SK-N-SH (cell line): Measurements from ENCODE around the gene HOXA2. TPM values are rescaled to one million over a fixed set of nuclear protein-coding genes. Genes with fewer than 3 reads are reported as not detected.

Experiments
- CTCF ChIA-PET: fragments of 300-600, 350-600 bp; formaldehyde crosslinking; extraction: SDS; loops from one replicate; lab custom pipeline; 2021; lab: Yijun Ruan, JAX
- POLR2A ChIA-PET: fragments of 350-600 bp; sonication (Branson Sonifier 250); formaldehyde crosslinking; extraction: SDS; loops from one replicate; lab custom pipeline; 2020; ENCODE audit warnings: antibody characterized with exemption, inconsistent platforms; lab: Yijun Ruan, JAX
- DNase-seq: peaks from one replicate; pipeline ENCODE4 v3.0.0; 2012
- H2AFZ ChIP-seq: fragments of 200-600 bp; sonication (generic); 2 replicates; pipeline ENCODE4 v1.8.1; 2016; ENCODE audit warnings: antibody characterized with exemption, mild to moderate bottlenecking, low read depth
- H3F3A ChIP-seq: fragments of 200-600 bp; sonication (generic); replicated peaks from 2 replicates; pipeline ENCODE3; 2016; ENCODE audit warnings: antibody characterized with exemption, mild to moderate bottlenecking; ENCODE audit not compliant: insufficient read depth
- H3K27ac ChIP-seq, 2 experiments: fragments of 200-500 bp in 1 of 2; fragments of 200-600 bp in 1 of 2; sonication (Bioruptor generic) in 1 of 2; sonication (generic), shearing (Covaris generic) in 1 of 2; 2 replicates each; pipeline versions ENCODE4 v1.5.1 to v1.6.1; 2014 to 2016; ENCODE audit warnings: low read depth in 2 of 2, inconsistent platforms in 1 of 2, low read length in 1 of 2, mild to moderate bottlenecking in 1 of 2, mixed read lengths in 1 of 2
- H3K27me3 ChIP-seq: fragments of 200-600 bp; sonication (generic), shearing (Covaris generic); 2 replicates; pipeline ENCODE4 v1.6.1; 2016; ENCODE audit warnings: mixed run types; ENCODE audit not compliant: insufficient read depth
- H3K36me3 ChIP-seq, 2 experiments: fragments of 200-500 bp in 1 of 2; fragments of 200-600 bp in 1 of 2; sonication (Bioruptor generic) in 1 of 2; sonication (generic) in 1 of 2; replicated peaks in 1 of 2; 2 replicates each; pipeline versions ENCODE3 to v1.5.1; 2014 to 2016; ENCODE audit warnings: low read length in 1 of 2, mild to moderate bottlenecking in 1 of 2; ENCODE audit not compliant: insufficient read depth in 2 of 2, control insufficient read depth in 1 of 2
- H3K4me1 ChIP-seq, 2 experiments: fragments of 200-500 bp in 1 of 2; fragments of 200-600 bp in 1 of 2; sonication (Bioruptor generic) in 1 of 2; sonication (generic), shearing (Covaris generic) in 1 of 2; 2 replicates each; pipeline versions ENCODE4 v1.5.1 to v1.6.1; 2014 to 2016; ENCODE audit warnings: low read depth in 1 of 2, low read length in 1 of 2, mixed run types in 1 of 2; ENCODE audit not compliant: insufficient read depth in 2 of 2, control insufficient read depth in 1 of 2
- H3K4me2 ChIP-seq: fragments of 200-600 bp; sonication (generic), shearing (Covaris generic); 2 replicates; pipeline ENCODE4 v1.6.1; 2017; ENCODE audit warnings: mixed run types
- H3K4me3 ChIP-seq, 2 experiments: fragments of 200-500 bp in 1 of 2; fragments of 200-600 bp in 1 of 2; sonication (Bioruptor generic) in 1 of 2; sonication (generic), shearing (Covaris generic) in 1 of 2; 2 replicates each; pipeline versions ENCODE4 v1.5.1 to v1.8.1; 2014 to 2016; ENCODE audit warnings: low read depth in 2 of 2, inconsistent platforms in 1 of 2, low read length in 1 of 2, mild to moderate bottlenecking in 1 of 2, mixed read lengths in 1 of 2, moderate library complexity in 1 of 2
- H3K79me2 ChIP-seq: fragments of 200-600 bp; sonication (generic); 2 replicates; pipeline ENCODE4 v1.8.1; 2017; ENCODE audit warnings: mild to moderate bottlenecking; ENCODE audit not compliant: insufficient read depth
- H3K9ac ChIP-seq: fragments of 200-600 bp; sonication (generic); 2 replicates; pipeline ENCODE4 v1.6.1; 2017; ENCODE audit warnings: mixed run types
- H3K9me2 ChIP-seq: fragments of 200-600 bp; sonication (generic); 2 replicates; pipeline ENCODE4 v1.6.1; 2017; ENCODE audit warnings: mixed run types
- H3K9me3 ChIP-seq: fragments of 200-600 bp; sonication (generic); 2 replicates; pipeline ENCODE4 v1.6.1; 2017; ENCODE audit warnings: mixed run types, mild to moderate bottlenecking, moderate library complexity
- H4K20me1 ChIP-seq: fragments of 200-600 bp; sonication (generic); 2 replicates; pipeline ENCODE4 v1.6.1; 2017; ENCODE audit warnings: mild to moderate bottlenecking, mixed run types; ENCODE audit not compliant: insufficient read depth
- EP300 ChIP-seq, 2 experiments: IDR thresholded peaks; 2 replicates each; pipeline versions ENCODE4 v1.4.0 to v1.6.1; 2012; ENCODE audit warnings: borderline replicate concordance in 1 of 2, low read depth in 1 of 2, low read length in 1 of 2
- EZH2phosphoT487 ChIP-seq: fragments of 200-600 bp; sonication (generic); IDR thresholded peaks from 2 replicates; pipeline ENCODE4 v1.6.1; 2017; ENCODE audit warnings: low read depth, mixed run types, mild to moderate bottlenecking, antibody characterized with exemption, moderate library complexity, borderline replicate concordance
- NFIC ChIP-seq: IDR thresholded peaks from 2 replicates; pipeline ENCODE4 v1.4.0; 2012; ENCODE audit warnings: borderline replicate concordance
- RAD21 ChIP-seq: IDR thresholded peaks from 2 replicates; pipeline ENCODE4 v1.6.1; 2012; ENCODE audit warnings: mild to moderate bottlenecking, low read length
- RXRA ChIP-seq: IDR thresholded peaks from 2 replicates; pipeline ENCODE4 v1.4.0; 2012; ENCODE audit warnings: low read depth, mild to moderate bottlenecking, borderline replicate concordance
- SIN3A ChIP-seq: IDR thresholded peaks from 2 replicates; pipeline ENCODE4 v1.6.1; 2012; ENCODE audit warnings: low read depth, mild to moderate bottlenecking, low read length, moderate library complexity, borderline replicate concordance
- TEAD4 ChIP-seq: IDR thresholded peaks from 2 replicates; pipeline ENCODE4 v1.4.0; 2012; ENCODE audit warnings: mild to moderate bottlenecking, borderline replicate concordance; ENCODE audit not compliant: insufficient read depth
- WGBS: methylation state at CpG from one replicate; pipeline ENCODE4 v1.1.6; 2017; ENCODE audit warnings: low lambda C conversion rate; 5-methylcytosine and 5-hydroxymethylcytosine counted together
- polyA plus RNA-seq, 3 experiments: library from polyadenylated mRNA; depleted of rRNA; stranded (reverse); fragments of >200 nt; gene quantifications; 2 replicates each; pipeline ENCODE4 v1.2.3, GENCODE V29; 2012

The HOXA2 gene
- polyA plus RNA-seq, 1 of the 3 experiments (the other 2 are of a cell fraction), result not detected

DNA sequence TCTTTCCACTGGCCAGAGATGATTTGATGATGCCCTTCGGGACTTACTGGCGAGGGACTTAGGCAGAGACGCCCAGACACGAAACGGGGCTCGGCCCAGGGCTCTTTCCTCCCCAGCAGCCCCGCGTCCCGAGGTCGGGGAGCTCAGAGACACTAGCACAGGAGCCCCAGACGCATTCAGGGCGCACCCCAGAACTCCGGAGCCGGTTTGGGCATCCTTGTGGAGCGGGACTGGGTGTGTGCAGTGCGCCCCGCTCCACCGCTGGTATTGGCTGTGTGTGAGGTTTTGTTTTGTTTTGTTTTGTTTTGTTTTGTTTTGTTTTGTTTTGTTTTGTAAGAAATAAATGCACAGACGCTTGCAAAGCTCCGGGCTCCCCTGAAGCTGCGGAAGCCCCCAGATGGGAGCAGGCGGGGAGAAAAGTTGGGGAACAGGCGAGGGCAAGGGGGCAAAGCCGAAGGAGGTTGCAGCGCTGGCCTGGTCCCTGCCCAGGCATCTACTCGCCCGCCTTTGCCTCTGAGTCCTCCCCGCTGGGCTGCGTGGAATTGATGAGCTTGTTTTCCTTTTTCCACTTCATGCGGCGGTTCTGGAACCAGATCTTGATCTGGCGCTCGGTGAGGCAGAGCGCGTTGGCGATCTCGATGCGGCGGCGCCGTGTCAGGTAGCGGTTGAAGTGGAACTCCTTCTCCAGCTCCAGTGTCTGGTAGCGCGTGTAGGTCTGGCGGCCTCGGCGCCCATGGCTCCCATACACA lies 42.9 kb upstream of the HOXA2 start:
- TF ChIP-seq NFIC, result no peak
- peak; percentile 95 for TF ChIP-seq EZH2phosphoT487
- WGBS, result 23% methylated on average over 43 of the region's 47 CpGs
- CTCF ChIA-PET, result interaction anchor here (0.8 to 10.9 kb wide), 10 partner anchors 13 to 444 kb away, joined by 3 to 270 read pairs (median 10); partner anchors contain the start of genes HOXA11, HOXA4 and HOXA7
- no peaks in the 10 kb centered on the region for H3K79me2 ChIP-seq
- no peak overlapping the region for H3K4me3 ChIP-seq
- 0 out of 2 replicates have a peak overlapping the region, but pooled peaks have one; percentile 29 for H2AFZ ChIP-seq
- no peaks in the 10 kb centered on the region for H3K9me2 ChIP-seq
- peaks cover 11 to 12% of the 10 kb centered on the region in 2 experiments; a peak in 1 of 4 replicates for H3K4me1 ChIP-seq
- no peak overlapping the region for H3K9ac ChIP-seq
- no peaks in the 10 kb centered on the region for H4K20me1 ChIP-seq
- H3F3A ChIP-seq, result no peaks in the 10 kb centered on the region
- peak; percentile 45 for DNase-seq
- H3K27me3 ChIP-seq, result peaks cover 100% of the 10 kb centered on the region
- H3K9me3 ChIP-seq, result no peaks in the 10 kb centered on the region
- no peak overlapping the region for H3K4me2 ChIP-seq
- POLR2A ChIA-PET, result no interaction called here
- H3K36me3 ChIP-seq, result no peaks in the 10 kb centered on the region
- no peak overlapping the region for H3K27ac ChIP-seq

DNA sequence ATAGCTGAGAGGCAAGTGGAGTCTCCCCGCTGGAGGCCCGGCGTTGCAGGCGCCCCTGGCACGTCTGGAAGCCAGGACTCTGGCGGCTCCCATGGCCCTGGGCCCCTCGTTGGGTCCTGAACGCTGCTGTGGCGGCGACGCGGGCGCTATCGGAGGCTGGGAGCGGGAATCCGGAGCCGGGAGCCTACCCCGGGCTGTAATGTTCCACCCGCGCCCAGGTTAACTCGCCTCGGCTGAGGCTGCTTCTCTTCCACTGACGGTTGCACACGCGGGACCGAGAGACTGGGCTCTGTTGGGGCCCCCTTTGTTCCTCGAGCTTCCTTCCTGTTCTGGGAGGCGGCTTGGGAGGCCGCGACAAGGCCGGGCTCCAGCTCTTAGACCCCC lies 42.3 kb upstream of the HOXA2 start:
- DNase-seq, result peak; percentile 47
- WGBS, result 35% methylated on average over 19 of the region's 31 CpGs
- H4K20me1 ChIP-seq, result no peaks in the 10 kb centered on the region
- H3K4me1 ChIP-seq, result peaks cover 11 to 12% of the 10 kb centered on the region in 2 experiments; a peak in 1 of 4 replicates
- H3K4me3 ChIP-seq, result no peak overlapping the region
- no peak overlapping the region for H3K9ac ChIP-seq
- H3F3A ChIP-seq, result no peaks in the 10 kb centered on the region
- no peaks in the 10 kb centered on the region for H3K79me2 ChIP-seq
- no peaks in the 10 kb centered on the region for H3K9me3 ChIP-seq
- H3K9me2 ChIP-seq, result no peaks in the 10 kb centered on the region
- no peak overlapping the region for H3K27ac ChIP-seq
- TF ChIP-seq RXRA (no peak), EZH2phosphoT487 (no peak), RAD21 (no peak), TEAD4 (no peak), NFIC (no peak)
- TF ChIP-seq, all 33 proteins: peak for 0
- POLR2A ChIA-PET, result interaction anchor here (0.6 kb wide), 1 partner anchor 13 kb away, joined by 3 read pairs; no protein-coding TSS in a partner anchor
- Histone ChIP-seq H3K4me2 (peak overlapping the region; percentile 42; the same call in 1 of the 2 replicates), H3K36me3 (no peaks in the 10 kb centered on the region), H3K27me3 (peaks cover 100% of the 10 kb centered on the region), H2AFZ (0 out of 2 replicates have a peak overlapping the region, but pooled peaks have one; percentile 29)
- CTCF ChIA-PET, result interaction anchor here (0.8 to 10.9 kb wide), 16 partner anchors 12 to 776 kb away, joined by 3 to 270 read pairs (median 6); partner anchors contain the start of genes HOXA11, HOXA4 and HOXA7

DNA sequence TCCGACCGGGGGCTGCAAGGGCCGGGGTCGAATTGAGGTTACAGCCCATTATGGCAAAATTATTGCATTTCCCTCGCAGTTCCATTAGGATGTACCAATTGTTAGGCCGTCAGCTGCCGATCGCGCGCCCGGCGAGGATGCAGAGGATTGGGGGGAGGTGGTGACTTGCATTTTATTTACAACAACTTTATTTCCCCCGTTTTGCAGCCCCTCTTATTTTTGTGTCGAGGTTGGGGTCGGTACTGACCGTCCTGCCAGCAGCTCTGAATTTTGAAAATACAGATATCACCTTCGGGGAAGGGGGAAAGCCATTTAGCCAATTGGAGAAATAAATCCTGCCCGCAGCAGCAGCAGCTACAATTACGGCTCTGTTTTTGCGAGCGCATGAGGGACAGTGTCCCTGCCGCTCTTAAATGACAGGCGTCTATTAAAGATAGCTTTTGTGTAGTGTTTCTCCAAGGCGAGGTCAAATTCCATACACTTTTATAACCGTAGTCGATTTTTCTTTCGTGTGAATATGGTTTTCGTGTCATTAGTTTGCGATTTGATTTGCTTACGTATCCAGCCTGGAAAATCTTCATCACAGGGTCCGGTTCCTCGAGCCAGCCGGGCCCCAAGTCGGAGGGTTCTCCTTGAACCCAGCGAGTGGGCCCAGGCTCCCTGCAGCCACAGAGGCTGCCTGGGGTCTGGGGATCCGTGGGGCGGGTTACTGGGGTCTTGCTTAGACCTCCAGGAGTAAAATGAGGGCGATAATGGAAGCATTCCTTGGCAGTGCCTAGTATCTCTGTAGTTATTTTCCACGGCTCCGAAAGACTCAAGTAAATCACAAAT lies 41.7 kb upstream of the HOXA2 start:
- H3K4me3 ChIP-seq, result peak overlapping the region; percentile 17 to 31; a peak in 2 of 4 replicates
- H3K4me2 ChIP-seq, result peak overlapping the region; percentile 42
- WGBS, result 15% methylated on average over 38 of the region's 40 CpGs
- H3K4me1 ChIP-seq, result peaks cover 11 to 12% of the 10 kb centered on the region in 2 experiments; a peak in 1 of 4 replicates
- no peak overlapping the region for H2AFZ ChIP-seq
- no peak for DNase-seq
- ChIA-PET POLR2A (interaction anchor here (0.6 kb wide), 1 partner anchor 13 kb away, joined by 3 read pairs; no protein-coding TSS in a partner anchor), CTCF (interaction anchor here (0.6 to 10.9 kb wide), 36 partner anchors 8 to 1292 kb away, joined by 3 to 270 read pairs (median 4); partner anchors contain the start of genes HOXA10, HOXA11, HOXA3 and HOXA4)
- H3K9ac ChIP-seq, result no peak overlapping the region
- no peaks in the 10 kb centered on the region for H3K9me3 ChIP-seq
- no peaks in the 10 kb centered on the region for H3K9me2 ChIP-seq
- no peaks in the 10 kb centered on the region for H4K20me1 ChIP-seq
- TF ChIP-seq EP300 (IDR thresholded peaks at IDR 0.05; ENCODE audit: borderline replicate concordance in 1 of 2, low read depth in 1 of 2, low read length in 1 of 2), result no peak
- TF ChIP-seq EZH2phosphoT487, result 0 out of 2 replicates have a peak, but pooled peaks have one; percentile 23
- no peak for TF ChIP-seq SIN3A
- no peaks in the 10 kb centered on the region for H3K79me2 ChIP-seq
- no peak overlapping the region for H3K27ac ChIP-seq
- peaks cover 100% of the 10 kb centered on the region for H3K27me3 ChIP-seq
- H3K36me3 ChIP-seq, result no peaks in the 10 kb centered on the region
- no peaks in the 10 kb centered on the region for H3F3A ChIP-seq
